Gastroesophageal sphincter (tissue), 3 donors: Measurements from ENCODE around the gene MAPK8IP3.
"Not testable (repeated sequence)": the region's sequence is repeated elsewhere in the genome, so short reads cannot be mapped to it uniquely, and the experiment has no call there.

Experiments
- CTCF ChIP-seq, 4 experiments: fragments of 200-600 bp in 2 of 4; fragments of 450-650 bp in 2 of 4; sonication (generic) in 1 of 4; IDR thresholded peaks; one replicate each; pipeline ENCODE4 v1.5.1; 2017 to 2019; ENCODE audit warnings: antibody characterized with exemption in 4 of 4, mild to moderate bottlenecking in 2 of 4, moderate library complexity in 2 of 4
- POLR2A ChIP-seq, 2 donors: fragments of 450-650 bp; IDR thresholded peaks; one replicate each; pipeline ENCODE4 v1.6.1; 2017; ENCODE audit warnings: antibody characterized with exemption in 2 of 2, mild to moderate bottlenecking in 2 of 2, moderate library complexity in 1 of 2

DNA sequence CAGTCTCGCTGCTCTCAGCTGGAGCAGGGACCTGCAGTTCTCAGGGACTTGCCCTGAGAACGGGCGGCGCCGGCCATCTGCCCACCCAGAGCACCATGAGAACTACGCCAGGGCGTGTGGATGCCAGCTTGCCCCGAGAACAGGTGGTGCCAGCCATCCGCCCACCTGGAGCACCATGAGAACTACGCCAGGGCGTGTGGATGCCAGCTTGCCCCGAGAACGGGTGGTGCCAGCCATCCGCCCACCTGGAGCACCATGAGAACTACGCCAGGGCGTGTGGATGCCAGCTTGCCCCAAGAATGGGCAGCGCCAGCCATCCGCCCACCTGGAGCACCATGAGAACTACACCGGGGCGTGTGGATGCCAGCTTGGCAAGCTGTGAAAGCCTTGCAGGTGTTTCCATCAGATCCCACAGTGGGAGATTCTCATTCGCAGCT, 26.6 kb downstream of the MAPK8IP3 start:
- not testable (repeated sequence) for TF ChIP-seq CTCF, POLR2A (IDR thresholded peaks at IDR 0.05)
